Trophoblast cell (in vitro differentiated cells and primary cell): ENCODE measurements around the gene PRKAR1B.
A peak's percentile ranks its signal among the peaks of the same experiment; 100 is the strongest.

Experiments used
- DNase-seq, 2 donors: peaks; one replicate each; pipeline ENCODE4 v3.0.0-alpha.2; 2016
- H2AFZ ChIP-seq: 2 replicates; pipeline ENCODE4 v1.6.1; 2013; ENCODE audit warnings: low read length, moderate library complexity, mild to moderate bottlenecking; ENCODE audit not compliant: insufficient read depth, poor library complexity
- H2AK5ac ChIP-seq: 2 replicates; pipeline ENCODE4 v1.6.1; 2013; ENCODE audit warnings: mild to moderate bottlenecking, low read length
- H2BK120ac ChIP-seq: 2 replicates; pipeline ENCODE4 v1.6.1; 2013; ENCODE audit warnings: low read length, mild to moderate bottlenecking, moderate library complexity; ENCODE audit not compliant: insufficient read depth, poor library complexity
- H2BK12ac ChIP-seq: 2 replicates; pipeline ENCODE4 v1.6.1; 2013; ENCODE audit warnings: mild to moderate bottlenecking, low read length, moderate library complexity
- H2BK5ac ChIP-seq: 2 replicates; pipeline ENCODE4 v1.6.1; 2013; ENCODE audit warnings: low read length, low read depth, moderate library complexity, mild to moderate bottlenecking; ENCODE audit not compliant: poor library complexity
- H3K14ac ChIP-seq: 2 replicates; pipeline ENCODE4 v1.6.1; 2013; ENCODE audit warnings: mild to moderate bottlenecking, low read length
- H3K18ac ChIP-seq: 2 replicates; pipeline ENCODE4 v1.6.1; 2013; ENCODE audit warnings: mild to moderate bottlenecking, low read length
- H3K23ac ChIP-seq: 2 replicates; pipeline ENCODE4 v1.6.1; 2013; ENCODE audit warnings: low read length
- H3K27ac ChIP-seq: 2 replicates; pipeline ENCODE4 v1.5.1; 2013; ENCODE audit warnings: low read depth, mild to moderate bottlenecking, inconsistent platforms, low read length, moderate library complexity
- H3K27me3 ChIP-seq: 2 replicates; pipeline ENCODE4 v1.6.1; 2013; ENCODE audit warnings: inconsistent platforms, mild to moderate bottlenecking, low read length, moderate library complexity; ENCODE audit not compliant: insufficient read depth
- H3K36me3 ChIP-seq, 2 experiments: 1 replicate in 1 of 2; 2 replicates in 1 of 2; pipeline ENCODE4 v1.6.1; 2013; ENCODE audit warnings: low read length in 2 of 2, mild to moderate bottlenecking in 2 of 2, moderate library complexity in 1 of 2; ENCODE audit not compliant: insufficient read depth in 2 of 2, control insufficient read depth in 1 of 2
- H3K4ac ChIP-seq: 2 replicates; pipeline ENCODE4 v1.6.1; 2013; ENCODE audit warnings: low read depth, mild to moderate bottlenecking, low read length, moderate library complexity
- H3K4me1 ChIP-seq, 2 experiments: 1 replicate in 1 of 2; 2 replicates in 1 of 2; pipeline ENCODE4 v1.6.1; 2013; ENCODE audit warnings: low read length in 2 of 2, mild to moderate bottlenecking in 2 of 2, moderate library complexity in 1 of 2; ENCODE audit not compliant: insufficient read depth in 2 of 2, control insufficient read depth in 1 of 2
- H3K4me2 ChIP-seq: 2 replicates; pipeline ENCODE4 v1.6.1; 2013; ENCODE audit warnings: inconsistent platforms, mild to moderate bottlenecking, low read length, moderate library complexity
- H3K4me3 ChIP-seq: 2 replicates; pipeline ENCODE4 v1.5.1; 2013; ENCODE audit warnings: mild to moderate bottlenecking, low read depth, low read length, inconsistent platforms
- H3K79me1 ChIP-seq: one replicate; pipeline ENCODE4 v1.6.1; 2013; ENCODE audit warnings: low read length
- H3K79me2 ChIP-seq: 2 replicates; pipeline ENCODE4 v1.6.1; 2013; ENCODE audit warnings: low read length, mild to moderate bottlenecking; ENCODE audit not compliant: control insufficient read depth, insufficient read depth, poor library complexity
- H3K9ac ChIP-seq: 2 replicates; pipeline ENCODE4 v1.6.1; 2013; ENCODE audit warnings: mild to moderate bottlenecking, low read length
- H3K9me3 ChIP-seq: 2 replicates; pipeline ENCODE4 v1.6.1; 2013; ENCODE audit warnings: low read depth, mild to moderate bottlenecking, control low read depth, inconsistent platforms, low read length; ENCODE audit not compliant: insufficient read depth
- H4K12ac ChIP-seq: 2 replicates; pipeline ENCODE4 v1.6.1; 2013; ENCODE audit warnings: low read depth, mild to moderate bottlenecking, low read length, moderate library complexity
- H4K8ac ChIP-seq: 2 replicates; pipeline ENCODE4 v1.6.1; 2013; ENCODE audit warnings: low read depth, mild to moderate bottlenecking, low read length, moderate library complexity
- H4K91ac ChIP-seq: one replicate; pipeline ENCODE4 v1.6.1; 2013; ENCODE audit warnings: low read depth, mild to moderate bottlenecking, low read length, moderate library complexity
- WGBS: extraction: QIAGEN DNeasy Blood & Tissue Kit; methylation state at CpG from one replicate; pipeline ENCODE4 v1.1.7; 2013; ENCODE audit warnings: missing lambda C conversion rate; ENCODE audit not compliant: insufficient read length, insufficient coverage; ENCODE audit errors: extremely low coverage; 5-methylcytosine and 5-hydroxymethylcytosine counted together

Gene PRKAR1B

GRCh38 chr7:590731-591551 is 136.1 kb downstream of the PRKAR1B start:
- Histone ChIP-seq H3K27ac (no peak overlapping the region), H2BK5ac (no peak overlapping the region), H3K14ac (no peak overlapping the region), H4K91ac (no peak overlapping the region), H2BK12ac (no peak overlapping the region), H4K12ac (no peak overlapping the region), H3K79me1 (peaks cover 2% of the 10 kb centered on the region), H3K9me3 (peaks cover 13% of the 10 kb centered on the region), H3K36me3 (no peaks in the 10 kb centered on the region), H3K4me3 (no peak overlapping the region), H2AFZ (no peak overlapping the region), H3K18ac (no peak overlapping the region), H4K8ac (no peak overlapping the region), H3K4ac (no peak overlapping the region), H3K27me3 (no peaks in the 10 kb centered on the region), H3K9ac (no peak overlapping the region), H2BK120ac (no peak overlapping the region), H2AK5ac (no peak overlapping the region), H3K23ac (no peak overlapping the region), H3K4me1 (peaks cover 10 to 12% of the 10 kb centered on the region in 2 experiments), H3K4me2 (no peak overlapping the region), H3K79me2 (peaks cover 3% of the 10 kb centered on the region)
- peak; percentile 42 to 67 for DNase-seq
- WGBS: no CpG with 5 or more reads among the region's 45 CpGs

DNA sequence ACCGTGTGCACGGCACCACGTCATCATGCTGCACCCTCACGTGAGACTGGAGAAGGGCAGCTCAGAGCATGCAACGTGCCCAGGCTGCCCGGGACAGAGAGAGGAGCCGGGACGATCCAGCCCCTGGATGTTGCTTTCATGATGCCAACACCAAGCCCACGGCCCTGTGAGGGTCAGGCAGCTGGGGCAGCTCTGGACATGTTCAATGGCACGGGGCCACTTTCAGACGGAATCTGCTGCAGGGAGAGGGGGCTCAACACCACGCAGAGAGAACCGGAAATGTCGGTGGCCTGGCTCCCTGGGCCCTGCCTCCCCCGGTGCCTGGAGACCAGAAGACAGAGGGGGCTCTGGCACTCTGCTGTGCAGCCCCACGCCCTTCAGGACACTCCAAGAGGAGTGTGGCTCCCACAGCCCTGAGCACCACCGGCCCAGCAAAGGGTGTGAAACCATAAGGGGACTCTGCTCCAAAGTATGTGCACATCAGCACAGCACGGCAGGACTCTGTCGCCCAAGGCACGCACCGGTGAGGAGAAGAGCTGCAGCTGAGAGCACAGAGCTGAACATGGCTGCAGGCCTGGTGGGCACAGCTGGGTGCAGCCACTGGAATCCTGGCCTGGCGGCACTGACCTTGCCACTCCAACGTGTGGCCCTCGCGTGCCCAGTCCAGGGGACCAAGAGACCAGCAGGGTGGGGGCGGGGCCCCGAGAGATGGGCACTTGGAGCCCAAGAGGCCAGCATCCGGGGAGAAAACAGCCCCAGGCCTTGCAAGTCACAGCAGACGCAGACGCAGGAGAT is 137.1 kb downstream of the PRKAR1B start:
- no peak overlapping the region for H2AK5ac ChIP-seq
- no peak overlapping the region for H3K14ac ChIP-seq
- DNase-seq: peak in 1 of 2 donors; percentile 6
- H2BK12ac ChIP-seq: no peak overlapping the region
- H3K4me2 ChIP-seq: no peak overlapping the region
- H3K9me3 ChIP-seq: peaks cover 16% of the 10 kb centered on the region
- WGBS: no CpG with 5 or more reads among the region's 30 CpGs
- peaks cover 10 to 12% of the 10 kb centered on the region in 2 experiments for H3K4me1 ChIP-seq
- no peak overlapping the region for H3K9ac ChIP-seq
- H2BK120ac ChIP-seq: no peak overlapping the region
- no peaks in the 10 kb centered on the region for H3K36me3 ChIP-seq
- peaks cover 3% of the 10 kb centered on the region for H3K79me2 ChIP-seq
- H3K18ac ChIP-seq: no peak overlapping the region
- no peaks in the 10 kb centered on the region for H3K27me3 ChIP-seq
- no peak overlapping the region for H3K27ac ChIP-seq
- H3K79me1 ChIP-seq: peaks cover 2% of the 10 kb centered on the region
- no peak overlapping the region for H3K23ac ChIP-seq
- no peak overlapping the region for H3K4ac ChIP-seq
- H2AFZ ChIP-seq: no peak overlapping the region
- H2BK5ac ChIP-seq: no peak overlapping the region
- no peak overlapping the region for H4K12ac ChIP-seq
- H3K4me3 ChIP-seq: peak overlapping the region; percentile 20
- no peak overlapping the region for H4K91ac ChIP-seq
- no peak overlapping the region for H4K8ac ChIP-seq

GRCh38 chr7:587767-588166 is 139.3 kb downstream of the PRKAR1B start:
- WGBS: no CpG with 5 or more reads among the region's 12 CpGs
- H4K91ac ChIP-seq: peak overlapping the region; percentile 49

GRCh38 chr7:586494-586893 is 140.6 kb downstream of the PRKAR1B start:
- Histone ChIP-seq H3K27me3 (no peaks in the 10 kb centered on the region), H4K12ac (no peak overlapping the region), H2AFZ (no peak overlapping the region), H3K23ac (no peak overlapping the region), H3K4me3 (no peak overlapping the region), H3K27ac (no peak overlapping the region), H3K36me3 (no peaks in the 10 kb centered on the region), H2BK12ac (no peak overlapping the region), H2AK5ac (no peak overlapping the region), H3K9ac (no peak overlapping the region), H3K79me2 (peaks cover 3% of the 10 kb centered on the region), H3K9me3 (peaks cover 23% of the 10 kb centered on the region), H3K4me2 (no peak overlapping the region), H2BK5ac (no peak overlapping the region), H3K18ac (no peak overlapping the region), H4K8ac (no peak overlapping the region), H3K14ac (no peak overlapping the region), H3K4ac (no peak overlapping the region), H3K79me1 (peaks cover 2% of the 10 kb centered on the region), H2BK120ac (no peak overlapping the region), H4K91ac (no peak overlapping the region), H3K4me1 (peaks cover 10 to 12% of the 10 kb centered on the region in 2 experiments)
- no peak for DNase-seq
- WGBS: no CpG with 5 or more reads among the region's 4 CpGs

More at GRCh38 chr7:587767-588166, 139.3 kb downstream of the PRKAR1B start:
- Histone ChIP-seq H3K79me2 (peaks cover 3% of the 10 kb centered on the region), H3K9ac (no peak overlapping the region), H2AK5ac (no peak overlapping the region), H3K4me2 (no peak overlapping the region), H3K14ac (peak overlapping the region; percentile 16), H3K4me3 (no peak overlapping the region), H2BK12ac (peak overlapping the region; percentile 16), H2BK5ac (peak overlapping the region; percentile 16), H3K23ac (no peak overlapping the region), H3K4me1 (peaks cover 10 to 12% of the 10 kb centered on the region in 2 experiments), H3K18ac (peak overlapping the region; percentile 9), H3K27ac (peak overlapping the region; percentile 29), H4K12ac (no peak overlapping the region), H3K4ac (no peak overlapping the region), H2AFZ (no peak overlapping the region), H3K36me3 (no peaks in the 10 kb centered on the region), H3K79me1 (peaks cover 2% of the 10 kb centered on the region), H3K9me3 (peaks cover 23% of the 10 kb centered on the region), H4K8ac (peak overlapping the region; percentile 31), H3K27me3 (no peaks in the 10 kb centered on the region), H2BK120ac (peak overlapping the region; percentile 11)
- peak in 1 of 2 donors; percentile 31 for DNase-seq
